ENCODE results near the gene TTC21A.

The TTC21A gene

DNA sequence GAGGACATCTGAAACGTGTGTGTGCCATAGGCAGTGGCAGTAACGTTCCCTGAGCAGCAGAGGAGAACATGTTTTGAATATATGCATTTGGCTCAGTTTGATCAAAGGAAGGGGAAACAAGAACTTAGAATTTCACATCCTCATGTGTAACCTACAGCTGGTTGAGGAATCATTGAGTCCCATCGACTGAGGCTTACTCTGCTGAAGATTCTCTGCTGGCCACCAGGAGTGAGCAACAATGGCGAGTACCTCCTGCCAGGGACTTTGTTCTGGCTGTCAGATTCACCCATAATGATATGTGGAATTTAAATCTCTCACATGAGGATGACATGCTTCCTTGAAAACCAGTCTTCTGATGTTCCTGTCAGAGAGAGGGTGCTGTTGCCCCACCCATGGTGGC lies 21.3 kb upstream of the TTC21A start:
- DNase-seq (ENCODE audit: extremely low read depth, insufficient read length) = no peak
- Histone ChIP-seq H3K36me3 (ENCODE audit: control insufficient read depth, insufficient read depth, low read length) (no peaks in the 10 kb centered on the region; the same call in none of the 2 replicates), H3K27me3 (replicated peaks; ENCODE audit: control insufficient read depth, insufficient read depth, low read length) (no peaks in the 10 kb centered on the region), H3K4me3 (replicated peaks; ENCODE audit: low read depth, low read length) (no peak overlapping the region)
- no peak for TF ChIP-seq CTCF (IDR thresholded peaks at IDR 0.05; ENCODE audit: insufficient read depth, low read length, poor library complexity, severe bottlenecking)

DNA sequence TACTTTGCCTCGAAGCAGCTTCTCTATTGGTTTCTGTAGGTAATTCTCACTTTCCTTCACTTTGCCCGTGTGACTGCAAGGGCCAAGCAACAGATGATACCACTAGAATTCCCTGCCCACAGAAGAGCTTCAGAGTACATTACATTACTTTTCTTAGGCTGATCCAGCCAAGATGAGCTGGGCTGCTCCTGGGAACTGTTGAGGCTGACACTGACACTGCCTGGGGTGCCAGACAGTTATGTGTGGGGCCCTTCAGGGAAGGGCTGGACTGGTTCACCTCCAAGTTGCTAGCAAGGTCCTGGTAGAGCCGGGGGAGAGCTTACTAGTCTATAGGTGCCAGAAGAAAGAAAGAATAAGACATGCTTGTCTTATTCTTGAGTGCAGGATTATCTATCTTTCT lies 19.0 kb upstream of the TTC21A start:
- Histone ChIP-seq H3K36me3 (ENCODE audit: control insufficient read depth, insufficient read depth, low read length) (peaks cover 2% of the 10 kb centered on the region), H3K27me3 (replicated peaks; ENCODE audit: control insufficient read depth, insufficient read depth, low read length) (no peaks in the 10 kb centered on the region), H3K4me3 (replicated peaks; ENCODE audit: low read depth, low read length) (no peak overlapping the region)
- TF ChIP-seq CTCF (IDR thresholded peaks at IDR 0.05; ENCODE audit: insufficient read depth, low read length, poor library complexity, severe bottlenecking) = no peak
- no peak for DNase-seq (ENCODE audit: extremely low read depth, insufficient read length)

DNA sequence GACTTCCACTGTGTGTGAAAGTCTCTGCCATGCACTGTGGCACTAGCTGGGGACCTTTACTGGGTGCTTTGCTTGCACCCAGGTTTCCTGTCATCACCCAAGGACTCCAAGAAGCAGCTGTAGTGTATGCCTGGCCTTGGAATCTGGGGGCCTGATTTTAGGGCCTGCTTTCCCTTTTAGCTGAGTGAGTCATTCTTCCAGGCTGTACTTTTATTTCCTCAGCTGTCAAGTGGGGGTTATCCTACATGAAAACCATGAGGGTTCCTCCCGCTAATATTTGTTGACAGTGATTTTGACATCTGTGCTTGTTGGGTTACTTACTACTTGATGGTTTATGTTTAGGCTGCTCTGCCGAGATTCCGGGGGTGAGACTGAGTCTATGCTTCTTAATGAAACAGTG lies 18.6 kb upstream of the TTC21A start:
- DNase-seq (ENCODE audit: extremely low read depth, insufficient read length) = no peak
- Histone ChIP-seq H3K4me3 (replicated peaks; ENCODE audit: low read depth, low read length) (no peak overlapping the region), H3K27me3 (replicated peaks; ENCODE audit: control insufficient read depth, insufficient read depth, low read length) (no peaks in the 10 kb centered on the region), H3K36me3 (ENCODE audit: control insufficient read depth, insufficient read depth, low read length) (peaks cover 2% of the 10 kb centered on the region)
- no peak for TF ChIP-seq CTCF (IDR thresholded peaks at IDR 0.05; ENCODE audit: insufficient read depth, low read length, poor library complexity, severe bottlenecking)

DNA sequence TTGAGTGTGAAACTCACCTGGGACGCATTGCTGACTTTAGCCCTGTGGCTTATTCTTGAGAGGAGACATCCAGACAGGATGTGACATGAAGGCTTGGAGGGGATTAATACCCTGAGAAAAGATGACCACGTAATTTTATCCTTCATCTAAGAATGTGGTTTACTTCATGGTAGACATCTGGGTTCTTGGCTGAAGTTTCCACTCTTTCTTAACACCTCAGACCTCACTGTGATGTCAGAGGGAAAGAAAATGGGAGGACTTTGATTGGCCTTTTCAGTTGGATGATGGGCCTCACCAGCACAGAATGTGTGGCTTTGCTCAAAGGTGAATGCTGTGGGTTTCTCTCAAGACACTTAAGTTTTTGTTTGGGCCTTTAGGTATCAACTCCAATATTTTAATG lies 16.6 kb upstream of the TTC21A start:
- Histone ChIP-seq H3K27me3 (replicated peaks; ENCODE audit: control insufficient read depth, insufficient read depth, low read length) (no peaks in the 10 kb centered on the region), H3K4me3 (replicated peaks; ENCODE audit: low read depth, low read length) (no peak overlapping the region), H3K36me3 (ENCODE audit: control insufficient read depth, insufficient read depth, low read length) (peaks cover 7% of the 10 kb centered on the region)
- DNase-seq (ENCODE audit: extremely low read depth, insufficient read length) = no peak
- no peak for TF ChIP-seq CTCF (IDR thresholded peaks at IDR 0.05; ENCODE audit: insufficient read depth, low read length, poor library complexity, severe bottlenecking)

GRCh38 chr3:39094851-39095677 lies 12.4 kb upstream of the TTC21A start:
- H3K27me3 ChIP-seq (replicated peaks; ENCODE audit: control insufficient read depth, insufficient read depth, low read length) = no peaks in the 10 kb centered on the region
- no peak overlapping the region for H3K4me3 ChIP-seq (replicated peaks; ENCODE audit: low read depth, low read length)
- DNase-seq (ENCODE audit: extremely low read depth, insufficient read length) = no peak
- no peak for TF ChIP-seq CTCF (IDR thresholded peaks at IDR 0.05; ENCODE audit: insufficient read depth, low read length, poor library complexity, severe bottlenecking)
- peaks cover 32% of the 10 kb centered on the region for H3K36me3 ChIP-seq (ENCODE audit: control insufficient read depth, insufficient read depth, low read length)
